GM18526 (cell line): ENCODE measurements around the gene GSPT1.

Experiments used
- POLR2A ChIP-seq: IDR thresholded peaks from 3 replicates; pipeline ENCODE4 v1.6.1; 2011; ENCODE audit not compliant: insufficient read length; ENCODE audit errors: extremely low read depth

The GSPT1 gene

GRCh38 chr16:11841026-11841425 is 74.7 kb downstream of the GSPT1 start:
- no peak for TF ChIP-seq POLR2A

GRCh38 chr16:11836650-11837244 is 79.0 kb downstream of the GSPT1 start:
- TF ChIP-seq POLR2A, result no peak

- no peak for TF ChIP-seq POLR2A
These were observed 79.7 kb downstream of the GSPT1 start for GRCh38 chr16:11835891-11836649.

DNA sequence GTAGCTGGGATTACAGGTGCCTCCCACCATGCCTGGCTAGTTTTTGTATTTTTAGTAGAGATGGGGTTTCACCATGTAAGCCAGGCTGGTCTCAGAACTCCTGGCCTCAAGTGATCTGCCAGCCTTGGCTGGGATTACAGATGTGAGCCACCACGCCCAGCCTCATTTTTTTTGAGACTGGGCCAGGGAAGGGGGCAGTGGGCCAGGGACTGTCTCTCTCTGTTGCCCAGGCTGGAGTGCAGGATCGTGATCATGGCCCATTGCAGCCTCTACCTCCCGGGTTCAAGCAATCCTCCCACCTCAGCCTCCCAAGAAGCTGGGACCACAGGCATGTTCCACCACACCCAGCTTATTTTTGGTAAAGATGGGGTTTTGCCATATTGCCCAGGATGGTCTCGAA is 80.4 kb downstream of the GSPT1 start:
- TF ChIP-seq POLR2A, result no peak

GRCh38 chr16:11833951-11834695 is 81.6 kb downstream of the GSPT1 start:
- no peak for TF ChIP-seq POLR2A

GRCh38 chr16:11828696-11829095 is 87.1 kb downstream of the GSPT1 start:
- TF ChIP-seq POLR2A, result no peak

GRCh38 chr16:11824362-11824761 is 91.4 kb downstream of the GSPT1 start:
- no peak for TF ChIP-seq POLR2A

DNA sequence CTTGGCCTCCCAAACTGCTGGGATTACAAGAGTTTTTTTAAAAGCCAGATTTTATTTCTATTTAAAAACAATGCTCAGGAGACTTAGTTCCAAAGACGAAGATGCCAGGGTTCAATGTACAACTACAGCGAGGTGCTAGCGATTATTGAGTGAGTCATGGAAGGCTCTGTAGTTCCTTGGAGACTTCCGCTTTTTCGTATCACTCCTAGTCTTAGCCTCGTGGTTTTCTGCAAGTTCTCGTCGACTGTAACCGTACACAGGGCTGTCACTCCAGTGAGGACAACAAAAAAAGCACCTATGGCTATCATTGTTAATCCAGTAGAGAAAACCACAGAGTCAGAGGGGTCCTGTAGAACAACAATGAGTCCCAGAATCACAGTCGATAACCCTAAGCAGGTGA is 96.0 kb downstream of the GSPT1 start:
- no peak for TF ChIP-seq POLR2A
